Dendritic cell treated with granulocyte-macrophage colony-stimulating factor and Interleukin-4, amounts not matched to agents 40 ng/mL and 50 ng/mL, for 4 days (primary cell): ENCODE data around the gene COPS6.

ENCODE experiments used
- H3K27ac Mint-ChIP-seq: one replicate; pipeline ENCODE4 v1.8.0; 2022; ENCODE audit warnings: mild to moderate bottlenecking, mixed read lengths
- H3K27me3 Mint-ChIP-seq: one replicate; pipeline ENCODE4 v1.8.0; 2022; ENCODE audit warnings: mild to moderate bottlenecking, mixed read lengths
- H3K36me3 Mint-ChIP-seq: one replicate; pipeline ENCODE4 v1.8.0; 2022; ENCODE audit warnings: low read depth, mixed read lengths
- H3K4me1 Mint-ChIP-seq: one replicate; pipeline ENCODE4 v1.8.0; 2022; ENCODE audit warnings: low read depth, mixed read lengths
- H3K4me3 Mint-ChIP-seq: one replicate; pipeline ENCODE4 v1.8.0; 2022; ENCODE audit warnings: mild to moderate bottlenecking, moderate library complexity, mixed read lengths
- H3K9me3 Mint-ChIP-seq: one replicate; pipeline ENCODE4 v1.8.0; 2022; ENCODE audit warnings: mixed read lengths
- intact Hi-C: fragments of 100-400 bp; cut with micrococcal nuclease; formaldehyde crosslinking; loops from one replicate; pipeline ENCODE4 v1.15.0; 2022

The COPS6 gene

DNA sequence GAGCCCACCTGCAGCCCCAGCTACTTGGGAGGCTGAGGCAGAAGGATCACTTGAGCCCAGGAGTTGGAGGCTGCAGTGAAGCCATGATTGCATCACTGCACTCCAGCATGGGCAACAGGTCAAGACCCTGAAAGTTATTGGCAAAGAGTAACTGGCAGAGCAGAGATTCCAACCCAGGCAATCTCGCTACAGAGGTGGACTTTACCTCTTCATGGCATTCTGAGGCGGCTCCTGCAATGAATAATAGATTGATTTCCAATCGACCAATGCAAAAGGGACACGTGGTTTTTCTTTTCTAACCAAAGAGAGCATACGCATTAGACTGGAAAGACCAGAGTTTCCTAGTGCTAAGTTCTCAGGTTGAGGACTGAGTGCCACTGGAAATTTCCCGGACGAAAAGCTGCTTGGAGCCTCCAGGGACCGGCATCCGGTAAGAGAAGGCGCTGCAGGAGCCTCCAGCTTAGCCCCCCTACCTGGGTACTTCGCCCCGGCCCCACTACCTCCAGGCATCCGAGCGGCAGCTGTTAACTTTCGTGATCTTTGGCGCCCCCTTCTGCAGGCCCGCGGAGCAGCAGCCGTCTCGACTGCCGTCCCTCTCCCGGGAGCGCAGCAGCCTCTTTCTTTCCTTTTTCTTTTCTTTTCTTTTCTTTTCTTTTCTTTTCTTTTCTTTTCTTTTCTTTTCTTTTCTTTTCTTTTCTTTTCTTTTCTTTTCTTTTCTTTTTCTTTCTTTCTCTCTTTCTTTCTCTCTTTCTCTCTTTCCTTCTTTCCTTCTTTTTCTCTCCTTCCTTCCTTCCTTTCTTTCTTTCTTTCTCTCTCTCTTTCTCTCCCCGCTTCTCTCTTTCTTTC is 42.1 kb downstream of the COPS6 start:
- peaks cover 11% of the 10 kb centered on the region for H3K36me3 Mint-ChIP-seq
- H3K4me3 Mint-ChIP-seq = no peak overlapping the region
- no peak overlapping the region for H3K27ac Mint-ChIP-seq

DNA sequence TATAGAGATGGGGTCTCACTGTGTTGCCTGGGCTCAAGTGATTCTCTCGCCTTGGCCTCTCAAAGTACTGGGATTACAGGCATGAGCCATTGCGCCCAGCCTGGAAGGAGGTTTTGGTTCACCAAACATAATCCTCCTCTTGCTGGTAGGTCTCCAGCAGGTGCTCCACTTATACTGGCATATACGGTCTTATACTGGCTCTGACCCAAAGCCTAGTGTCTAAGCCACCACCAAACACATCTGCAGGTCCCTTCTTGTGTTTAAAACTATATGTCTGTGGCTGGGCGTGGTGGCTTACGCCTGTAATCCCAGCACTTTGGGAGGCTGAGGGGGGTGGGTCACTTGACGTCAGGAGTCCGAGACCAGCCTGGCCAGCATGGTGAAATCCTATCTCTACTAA is 43.4 kb downstream of the COPS6 start:
- peaks cover under 1% of the 10 kb centered on the region for H3K36me3 Mint-ChIP-seq
- no peak overlapping the region for H3K27ac Mint-ChIP-seq
- no peak overlapping the region for H3K4me3 Mint-ChIP-seq
- peaks cover 28% of the 10 kb centered on the region for H3K27me3 Mint-ChIP-seq
- peaks cover 22% of the 10 kb centered on the region for H3K4me1 Mint-ChIP-seq
- intact Hi-C loops = loop anchor here (1.0 kb wide), 1 partner anchor 138 kb away; no protein-coding TSS in a partner anchor
- H3K9me3 Mint-ChIP-seq = no peaks in the 10 kb centered on the region

More for the DNA sequence above, 42.1 kb downstream of the COPS6 start:
- Mint-ChIP-seq H3K27me3 (peaks cover 28% of the 10 kb centered on the region), H3K9me3 (no peaks in the 10 kb centered on the region), H3K4me1 (peaks cover 27% of the 10 kb centered on the region)
- intact Hi-C loops = no loop called here

DNA sequence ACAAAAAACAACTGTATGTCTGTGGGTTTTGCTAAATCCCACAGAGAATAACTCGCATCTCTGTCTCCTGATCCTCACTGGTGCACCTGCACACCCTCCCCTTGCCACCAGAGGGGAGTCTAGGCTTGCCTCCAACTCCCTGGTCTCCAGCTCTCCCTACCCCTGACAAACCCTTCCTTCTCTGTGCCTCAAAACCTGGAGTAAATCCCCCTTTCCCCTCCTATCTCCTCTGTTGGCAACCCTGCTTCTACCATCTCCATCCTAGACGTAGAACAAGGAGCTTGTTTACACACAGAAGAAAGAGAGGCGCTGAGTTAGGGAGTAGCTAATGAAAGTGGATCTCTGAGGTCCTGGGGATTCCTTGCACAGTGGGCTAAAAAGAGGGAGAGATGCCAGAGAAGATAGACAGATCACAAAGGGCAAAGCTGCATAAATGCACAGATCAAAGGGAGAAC is 44.0 kb downstream of the COPS6 start:
- Mint-ChIP-seq H3K9me3 (no peaks in the 10 kb centered on the region), H3K4me3 (no peak overlapping the region), H3K27me3 (peaks cover 28% of the 10 kb centered on the region), H3K36me3 (no peaks in the 10 kb centered on the region), H3K4me1 (peaks cover 22% of the 10 kb centered on the region), H3K27ac (no peak overlapping the region)
- intact Hi-C loops = loop anchor here (1.0 kb wide), 2 partner anchors 85 to 138 kb away; no protein-coding TSS in a partner anchor

DNA sequence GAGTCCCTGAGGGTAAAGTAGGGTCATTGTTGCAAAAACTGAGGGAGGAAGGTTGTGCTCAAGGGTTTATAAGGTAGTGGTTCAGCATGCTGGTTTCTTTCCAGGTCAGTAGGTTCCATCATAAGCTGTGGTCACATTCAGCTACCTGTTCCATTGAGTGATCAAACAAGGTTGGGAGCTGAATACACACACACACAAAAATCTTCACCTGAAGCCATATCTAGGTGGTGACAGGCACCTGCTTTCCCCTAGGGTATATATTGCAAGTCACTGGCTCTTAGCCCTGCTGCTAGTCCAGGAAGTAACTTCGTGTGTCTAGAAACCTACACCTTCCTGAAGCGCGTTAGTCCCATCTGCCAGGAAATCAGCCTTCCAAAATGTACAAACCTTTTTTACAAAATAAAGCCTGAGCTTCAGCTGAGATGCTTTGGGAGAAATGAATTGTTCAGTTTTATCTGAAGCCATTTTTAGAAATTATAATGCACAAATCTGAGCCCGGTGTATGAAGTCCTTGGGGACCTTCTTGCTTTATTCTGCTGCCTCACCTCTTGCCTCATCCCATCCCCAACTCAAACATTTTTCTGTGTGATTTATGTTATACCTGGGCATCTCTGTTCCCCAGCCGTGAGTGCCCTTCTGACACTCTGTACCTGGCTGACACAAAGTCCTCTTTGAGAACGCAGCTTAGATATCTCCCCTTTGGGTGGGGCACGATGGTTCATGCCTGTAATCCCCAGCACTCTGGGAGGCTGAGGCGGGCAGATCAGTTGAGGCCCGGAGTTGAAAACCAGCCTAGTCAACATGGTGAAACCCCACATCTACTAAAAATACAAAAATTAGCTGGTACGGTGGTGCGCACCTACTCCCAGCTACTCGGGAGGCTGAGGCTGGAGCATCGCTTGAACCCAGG is 49.3 kb downstream of the COPS6 start:
- Mint-ChIP-seq H3K27ac (no peak overlapping the region), H3K9me3 (no peaks in the 10 kb centered on the region), H3K27me3 (peaks cover 8% of the 10 kb centered on the region), H3K36me3 (no peaks in the 10 kb centered on the region), H3K4me3 (no peak overlapping the region), H3K4me1 (peaks cover 25% of the 10 kb centered on the region)
- intact Hi-C loops = no loop called here

DNA sequence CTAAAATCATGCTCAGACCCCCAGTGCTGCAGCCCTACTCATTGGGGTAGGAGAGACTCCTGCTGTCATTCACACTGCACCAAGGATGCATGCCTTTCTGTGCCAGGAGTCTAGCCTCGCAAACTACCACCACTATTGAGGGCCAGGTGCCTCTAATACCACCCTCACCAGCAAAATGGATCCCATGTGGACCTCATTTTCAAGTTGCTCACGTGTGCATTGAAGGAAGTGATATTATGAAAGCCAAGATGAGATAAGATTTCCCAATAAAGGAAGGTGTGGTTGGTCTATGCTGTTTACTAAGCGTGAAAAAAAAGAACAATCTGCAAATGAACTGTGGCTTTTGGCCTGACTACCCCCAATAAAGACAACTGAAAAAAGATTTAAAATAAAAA is 52.8 kb downstream of the COPS6 start:
- Mint-ChIP-seq H3K4me1 (peaks cover 25% of the 10 kb centered on the region), H3K4me3 (no peak overlapping the region)

More for the DNA sequence above, 52.8 kb downstream of the COPS6 start:
- Mint-ChIP-seq H3K36me3 (no peaks in the 10 kb centered on the region), H3K27me3 (no peaks in the 10 kb centered on the region), H3K27ac (peak overlapping the region; percentile 56), H3K9me3 (no peaks in the 10 kb centered on the region)
- intact Hi-C loops = no loop called here
